Aorta (tissue), 5 donors: ENCODE measurements around the gene ANKRD24. TPM values are rescaled to one million over a fixed set of nuclear protein-coding genes. Genes with fewer than 3 reads are reported as not detected.
"Not testable (repeated sequence)": the region's sequence is repeated elsewhere in the genome, so short reads cannot be mapped to it uniquely, and the experiment has no call there.

ENCODE experiments used
- ATAC-seq: fragments of 200-7000 bp; cut with Tn5 transposase; one replicate; pipeline ENCODE4 v1.9.1; 2022; ENCODE audit warnings: moderate library complexity; ENCODE audit not compliant: low FRiP score
- DNase-seq, 2 donors: peaks; one replicate each; pipeline ENCODE4 v3.0.0-alpha.2; 2020
- H3K27ac ChIP-seq, 2 donors: one replicate each; pipeline ENCODE4 v1.5.1; 2013; ENCODE audit warnings: low read length in 2 of 2, mild to moderate bottlenecking in 2 of 2, moderate library complexity in 2 of 2, control low read depth in 1 of 2, inconsistent platforms in 1 of 2, low read depth in 1 of 2
- H3K27me3 ChIP-seq, 2 donors: one replicate each; pipeline ENCODE4 v1.6.1; 2013; ENCODE audit warnings: control low read depth in 1 of 2, low read length in 1 of 2, mild to moderate bottlenecking in 1 of 2, moderate library complexity in 1 of 2; ENCODE audit not compliant: insufficient read depth in 2 of 2, control insufficient read depth in 1 of 2
- H3K36me3 ChIP-seq, 2 donors: one replicate each; pipeline ENCODE4 v1.6.1; 2013; ENCODE audit warnings: control low read depth in 1 of 2, low read length in 1 of 2, mild to moderate bottlenecking in 1 of 2; ENCODE audit not compliant: insufficient read depth in 2 of 2, control insufficient read depth in 1 of 2
- H3K4me1 ChIP-seq, 2 donors: one replicate each; pipeline ENCODE4 v1.6.1; 2013; ENCODE audit warnings: low read length in 2 of 2, control low read depth in 1 of 2, mild to moderate bottlenecking in 1 of 2, moderate library complexity in 1 of 2; ENCODE audit not compliant: insufficient read depth in 2 of 2, control insufficient read depth in 1 of 2
- H3K4me3 ChIP-seq, 2 donors: one replicate each; pipeline ENCODE4 v1.5.1; 2013; ENCODE audit warnings: low read length in 2 of 2, control low read depth in 1 of 2, mild to moderate bottlenecking in 1 of 2
- H3K9me3 ChIP-seq: one replicate; pipeline ENCODE4 v1.6.1; 2013; ENCODE audit warnings: mild to moderate bottlenecking, low read length; ENCODE audit not compliant: control insufficient read depth
- WGBS, 2 donors: extraction: QIAGEN DNeasy Blood & Tissue Kit; methylation state at CpG; one replicate each; pipeline ENCODE4 v1.1.7; 2013; 5-methylcytosine and 5-hydroxymethylcytosine counted together
- intact Hi-C, 2 donors: fragments of 100-400 bp; cut with DNase I; formaldehyde crosslinking; loops; one replicate each; pipeline versions ENCODE4 v1.14.2 to v1.15.0; 2022
- polyA plus RNA-seq, 2 donors: library from polyadenylated mRNA; stranded (reverse); fragments of 200-250 nt; gene quantifications; one replicate each; pipeline ENCODE4 v1.2.3, GENCODE V29; 2013
- total RNA-seq, 2 donors: library from RNA; stranded (reverse); fragmentation: NEBNext Ultra II Directional; extraction: Animal tissue kit (Norgen Biotek cat#: 25700); gene quantifications; one replicate each; pipeline ENCODE4 v1.2.1, GENCODE V29; 2021
- donor health status: healthy with polysubstance abuse.
- donor health status: Bipolar disorder and iron deficiency.
- donor health status: DM: no; HTN: no; CAD: no.
- donor health status: DM: no; HTN: no; CAD: no.
- donor health status: DM: yes; HTN: yes; CAD: no.

The ANKRD24 gene
- total and polyA plus RNA-seq, 4 donors = 0.29 to 1.6 (median 0.68) TPM

DNA sequence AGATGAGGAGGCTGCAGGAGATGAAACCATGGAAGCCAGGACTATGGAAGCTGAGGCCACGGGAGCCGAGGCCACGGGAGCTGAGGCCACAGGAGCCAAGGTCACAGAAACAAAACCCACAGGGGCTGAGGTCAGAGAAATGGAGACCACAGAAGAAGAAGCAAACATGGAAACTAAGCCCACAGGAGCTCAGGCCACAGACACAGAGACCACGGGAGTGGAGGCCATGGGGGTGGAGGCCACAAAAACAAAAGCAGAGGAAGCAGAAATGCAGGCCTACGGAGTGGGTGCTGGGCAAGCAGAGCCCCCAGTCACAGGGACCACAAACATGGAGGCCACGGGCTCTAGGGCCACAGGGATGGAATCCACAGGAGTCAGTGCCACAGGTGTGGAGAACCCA, 34.4 kb downstream of the ANKRD24 start:
- Histone ChIP-seq H3K36me3 (no peaks in the 10 kb centered on the region), H3K27me3 (no peaks in the 10 kb centered on the region), H3K4me1 (no peaks in the 10 kb centered on the region), H3K4me3 (no peak overlapping the region), H3K9me3 (no peaks in the 10 kb centered on the region), H3K27ac (no peak overlapping the region)
- intact Hi-C loops = no loop called here
- WGBS, 2 donors = 78 to 79% methylated on average over 6 of the region's 6 CpGs
- no peak for ATAC-seq
- DNase-seq = no peak

DNA sequence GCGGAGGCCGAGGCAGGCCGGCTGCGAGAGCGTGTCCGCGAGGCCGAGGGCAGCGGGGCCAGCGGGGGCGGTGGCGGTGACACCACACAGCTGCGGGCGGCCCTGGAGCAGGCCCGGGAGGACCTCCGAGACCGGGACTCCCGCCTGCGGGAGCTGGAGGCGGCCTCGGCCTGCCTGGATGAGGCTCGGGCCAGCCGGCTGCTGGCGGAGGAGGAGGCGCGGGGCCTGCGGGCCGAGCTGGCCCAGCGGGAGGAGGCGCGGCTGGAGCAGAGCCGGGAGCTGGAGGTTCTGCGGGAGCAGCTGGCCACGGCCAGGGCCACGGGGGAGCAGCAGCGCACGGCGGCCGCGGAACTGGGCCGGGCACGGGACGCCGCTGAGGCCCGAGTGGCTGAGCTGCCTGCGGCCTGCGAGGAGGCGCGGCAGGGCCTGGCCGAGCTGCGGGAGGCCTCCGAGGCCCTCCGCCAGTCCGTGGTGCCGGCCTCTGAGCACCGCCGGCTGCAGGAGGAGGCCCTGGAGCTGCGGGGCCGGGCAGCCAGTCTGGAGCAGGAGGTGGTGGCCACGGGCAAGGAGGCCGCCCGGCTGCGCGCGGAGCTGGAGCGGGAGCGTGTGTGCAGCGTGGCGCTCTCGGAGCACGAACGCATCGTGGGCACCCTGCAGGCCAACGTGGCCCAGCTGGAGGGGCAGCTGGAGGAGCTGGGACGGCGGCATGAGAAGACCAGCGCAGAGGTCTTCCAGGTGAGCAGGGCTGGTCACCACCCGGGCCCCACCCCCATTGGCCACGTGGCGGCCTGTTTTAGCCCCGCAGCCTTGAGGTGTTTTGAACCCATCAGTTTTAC, 35.2 kb downstream of the ANKRD24 start:
- ATAC-seq (no peak), DNase-seq (no peak)
- no peak overlapping the region for H3K27ac ChIP-seq
- H3K27me3 ChIP-seq = no peaks in the 10 kb centered on the region
- H3K4me3 ChIP-seq = no peak overlapping the region
- no peaks in the 10 kb centered on the region for H3K36me3 ChIP-seq
- intact Hi-C loops = no loop called here
- 95 to 97% methylated on average over 64 to 81 of the region's 81 CpGs for WGBS, 2 donors
- H3K4me1 ChIP-seq = no peaks in the 10 kb centered on the region
- H3K9me3 ChIP-seq = no peaks in the 10 kb centered on the region

DNA sequence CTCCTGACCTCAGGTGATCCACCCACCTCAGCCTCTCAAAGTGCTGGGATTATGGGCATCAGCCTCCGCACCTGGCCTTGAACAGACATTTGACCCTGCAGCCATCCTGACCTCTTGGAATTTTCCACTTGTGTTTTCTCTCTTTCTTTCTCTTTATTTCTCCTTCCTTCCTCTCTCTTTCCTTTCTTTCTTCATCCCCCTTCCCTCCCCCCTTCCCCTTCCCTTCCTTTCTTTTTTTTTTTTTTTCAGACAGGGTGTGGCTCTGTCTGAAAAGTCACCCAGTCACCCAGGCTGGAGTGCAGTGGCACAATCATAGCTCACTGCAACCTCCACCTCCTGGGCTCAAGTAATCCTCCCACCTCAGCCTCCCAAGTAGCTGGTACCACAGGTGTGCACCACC, 36.0 kb downstream of the ANKRD24 start:
- H3K4me3 ChIP-seq, H3K9me3 ChIP-seq, ATAC-seq, H3K27ac ChIP-seq, H3K4me1 ChIP-seq, H3K36me3 ChIP-seq, intact Hi-C loops, H3K27me3 ChIP-seq, DNase-seq: not testable (repeated sequence)
- 94 to 98% methylated on average over 1 of the region's 1 CpG for WGBS, 2 donors

DNA sequence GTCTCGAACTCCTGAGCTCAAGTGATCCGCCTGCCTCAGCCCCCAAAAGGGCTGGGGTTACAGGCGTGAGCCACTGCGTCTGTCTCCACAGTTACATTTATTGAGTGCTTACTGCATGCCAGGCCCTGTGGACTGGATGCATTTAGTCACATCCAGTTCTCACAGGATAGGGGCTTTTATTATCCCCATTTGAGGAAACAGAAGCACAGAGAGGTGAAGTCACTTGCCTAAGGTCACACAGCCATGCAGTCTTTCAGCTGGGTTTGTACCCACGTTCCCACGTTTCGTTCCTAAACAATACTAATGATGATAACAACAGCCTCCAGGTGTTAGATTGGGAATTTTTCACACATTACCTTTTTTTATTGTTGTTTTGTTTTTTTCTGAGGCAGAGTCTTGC, 37.7 kb downstream of the ANKRD24 start:
- H3K36me3 ChIP-seq = no peaks in the 10 kb centered on the region
- no peaks in the 10 kb centered on the region for H3K27me3 ChIP-seq
- H3K9me3 ChIP-seq = no peaks in the 10 kb centered on the region
- DNase-seq (no peak), ATAC-seq (no peak)
- intact Hi-C loops = no loop called here
- H3K4me3 ChIP-seq = no peak overlapping the region
- H3K27ac ChIP-seq = no peak overlapping the region
- 90 to 92% methylated on average over 7 of the region's 7 CpGs for WGBS, 2 donors
- no peaks in the 10 kb centered on the region for H3K4me1 ChIP-seq

DNA sequence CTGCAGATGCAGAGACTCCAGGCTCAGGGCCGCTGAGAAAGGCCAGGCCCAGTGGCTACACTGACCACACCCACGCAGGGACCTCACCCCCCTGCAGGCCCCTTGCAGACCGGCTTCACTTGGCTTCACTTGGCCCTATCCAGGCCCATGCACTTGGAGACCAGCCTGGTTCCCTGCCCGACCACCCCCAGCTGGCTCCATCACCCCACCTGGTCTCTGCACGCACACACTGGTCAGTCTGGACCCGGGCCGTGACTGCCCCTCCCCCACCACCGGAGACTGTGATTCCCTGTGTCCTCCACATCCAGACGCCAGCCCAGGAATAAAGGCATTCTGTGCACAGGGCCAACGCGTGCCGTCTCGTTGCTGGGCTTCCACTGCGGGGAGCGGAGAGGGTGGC, 42.0 kb downstream of the ANKRD24 start:
- WGBS, 2 donors = 71 to 74% methylated on average over 15 of the region's 15 CpGs
- Histone ChIP-seq H3K4me3 (no peak overlapping the region), H3K27me3 (no peaks in the 10 kb centered on the region), H3K4me1 (no peaks in the 10 kb centered on the region), H3K27ac (no peak overlapping the region), H3K36me3 (no peaks in the 10 kb centered on the region), H3K9me3 (no peaks in the 10 kb centered on the region)
- ATAC-seq (no peak), DNase-seq (no peak)
- intact Hi-C loops = no loop called here

DNA sequence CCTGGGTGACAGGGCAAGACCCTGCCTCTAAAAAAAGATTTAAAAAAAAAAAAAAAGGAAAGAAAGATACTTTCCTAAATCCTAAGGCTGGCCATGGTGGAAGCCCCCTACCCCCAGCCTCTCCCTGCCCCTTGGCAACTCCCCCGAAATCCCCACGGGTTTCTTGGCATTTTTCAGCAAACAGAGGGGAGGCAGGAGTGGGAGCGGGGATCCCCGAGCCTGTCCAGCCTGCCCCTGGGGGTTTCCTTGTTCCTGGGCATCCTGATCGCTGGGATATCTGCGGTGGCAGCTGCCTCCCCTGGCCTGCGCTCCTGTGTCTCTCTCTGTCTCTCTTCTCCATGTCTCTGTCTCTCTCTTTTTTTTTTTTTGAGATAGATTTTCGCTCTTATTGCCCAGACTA, 43.4 kb downstream of the ANKRD24 start:
- H3K9me3 ChIP-seq = no peaks in the 10 kb centered on the region
- ATAC-seq = no peak
- no peak for DNase-seq
- H3K36me3 ChIP-seq = no peaks in the 10 kb centered on the region
- H3K4me1 ChIP-seq = no peaks in the 10 kb centered on the region
- 76 to 79% methylated on average over 8 of the region's 8 CpGs for WGBS, 2 donors
- no peak overlapping the region for H3K4me3 ChIP-seq
- no peaks in the 10 kb centered on the region for H3K27me3 ChIP-seq
- H3K27ac ChIP-seq = no peak overlapping the region
- intact Hi-C loops = no loop called here

DNA sequence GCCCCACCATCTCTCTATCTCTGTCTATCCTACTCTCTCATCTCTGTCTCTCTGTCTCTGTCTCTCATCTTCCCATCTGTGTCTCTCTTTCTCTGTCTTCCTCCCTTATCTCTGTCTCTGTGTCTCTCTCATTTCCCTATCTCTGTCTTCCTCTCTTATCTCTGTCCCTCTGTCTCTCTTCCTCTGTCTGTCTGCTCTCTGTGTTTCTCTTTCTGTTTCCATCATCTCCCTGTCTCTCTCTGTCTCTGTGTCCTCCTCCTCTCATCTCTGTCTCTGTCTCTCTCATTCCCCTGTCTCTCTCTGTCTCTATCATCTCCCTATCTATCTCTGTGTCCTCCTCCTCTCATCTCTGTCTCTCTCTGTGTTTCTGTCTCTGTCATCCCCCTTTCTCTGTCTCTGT, 45.3 kb downstream of the ANKRD24 start:
- no peak for ATAC-seq
- H3K27ac ChIP-seq = no peak overlapping the region
- no peak for DNase-seq
- intact Hi-C loops = no loop called here
- no peaks in the 10 kb centered on the region for H3K27me3 ChIP-seq
- no peaks in the 10 kb centered on the region for H3K4me1 ChIP-seq
- H3K36me3 ChIP-seq = no peaks in the 10 kb centered on the region
- no peak overlapping the region for H3K4me3 ChIP-seq
- H3K9me3 ChIP-seq = no peaks in the 10 kb centered on the region

DNA sequence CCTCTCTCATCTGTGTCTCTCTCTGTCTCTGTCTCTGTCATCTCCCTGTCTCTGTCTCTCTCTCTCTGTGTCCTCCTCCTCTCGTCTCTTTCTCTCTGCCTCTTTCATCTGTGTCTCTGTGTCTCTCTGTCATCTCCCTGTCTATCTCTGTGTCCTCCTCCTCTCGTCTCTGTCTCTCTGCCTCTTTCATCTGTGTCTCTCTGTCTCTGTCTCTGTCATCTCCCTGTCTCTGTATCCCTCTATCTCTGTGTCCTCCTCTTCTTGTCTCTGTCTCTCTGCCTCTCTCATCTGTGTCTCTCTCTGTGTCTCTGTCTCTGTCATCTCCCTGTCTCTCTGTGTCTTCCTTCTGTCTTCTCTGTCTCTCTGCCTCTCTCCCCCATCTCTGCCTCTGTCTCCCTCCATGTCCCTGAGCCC, 46.3 kb downstream of the ANKRD24 start:
- no peaks in the 10 kb centered on the region for H3K27me3 ChIP-seq
- no peaks in the 10 kb centered on the region for H3K4me1 ChIP-seq
- H3K27ac ChIP-seq = no peak overlapping the region
- no peak for DNase-seq
- H3K4me3 ChIP-seq = no peak overlapping the region
- H3K9me3 ChIP-seq = no peaks in the 10 kb centered on the region
- intact Hi-C loops = no loop called here
- no peak for ATAC-seq
- WGBS, 2 donors = 66 to 67% methylated on average over 2 of the region's 2 CpGs
- no peaks in the 10 kb centered on the region for H3K36me3 ChIP-seq

DNA sequence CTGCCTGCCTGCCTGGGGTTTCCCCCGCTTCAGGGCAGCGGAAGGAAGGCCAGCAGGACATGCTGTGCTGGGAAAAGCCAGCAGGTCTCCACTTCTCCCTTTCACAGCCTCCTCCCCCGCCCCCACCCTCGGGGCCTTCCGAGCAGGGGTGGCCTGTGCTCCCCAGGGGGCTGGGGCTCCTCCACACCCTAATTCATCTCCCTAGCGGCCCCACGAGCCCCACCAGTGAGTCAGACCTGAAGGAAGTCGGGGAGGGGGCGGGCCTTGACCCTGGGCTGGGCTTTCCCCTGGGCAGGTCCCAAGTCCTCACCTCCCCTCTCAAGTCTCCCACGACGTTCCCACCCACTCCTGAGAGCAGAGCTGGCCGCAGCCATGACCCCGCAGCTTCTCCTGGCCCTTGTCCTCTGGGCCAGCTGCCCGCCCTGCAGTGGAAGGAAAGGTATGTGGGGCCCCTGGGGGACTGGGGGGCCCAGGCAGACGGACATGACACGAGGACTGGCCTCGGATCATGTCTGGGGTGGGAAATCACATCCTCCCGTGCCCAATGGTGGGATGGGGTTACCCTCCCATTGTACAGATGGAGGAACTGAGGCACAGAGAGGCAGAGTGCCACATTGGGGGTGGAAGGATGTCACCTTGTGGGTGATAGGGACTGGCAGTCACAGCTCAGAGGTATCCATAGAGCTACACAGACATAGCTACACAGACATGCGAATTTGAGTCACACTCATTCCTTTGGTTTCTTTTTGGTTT, 46.9 kb downstream of the ANKRD24 start, which contains the start of gene EBI3:
TSS of gene EBI3 (plus strand) at position 345 of the 753 bp plus-strand sequence. CDS start at position 373, 28 bp downstream.
- DNase-seq = peak in 1 of 2 donors; percentile 58
- H3K36me3 ChIP-seq = no peaks in the 10 kb centered on the region
- no peaks in the 10 kb centered on the region for H3K27me3 ChIP-seq
- no peaks in the 10 kb centered on the region for H3K4me1 ChIP-seq
- ATAC-seq = no peak
- H3K9me3 ChIP-seq = no peaks in the 10 kb centered on the region
- intact Hi-C loops = no loop called here
- H3K27ac ChIP-seq = no peak within 1 kb of the TSS
- 12 to 15% methylated on average over 19 of the region's 19 CpGs for WGBS, 2 donors
- no peak within 1 kb of the TSS for H3K4me3 ChIP-seq
